ENCODE measurements around the gene STK4. TPM values are rescaled to one million over a fixed set of nuclear protein-coding genes. Genes with fewer than 3 reads are reported as not detected.

STK4 gene
- total RNA-seq, 2 donors from 2014 or later, result 28.9 to 29.9 TPM

DNA sequence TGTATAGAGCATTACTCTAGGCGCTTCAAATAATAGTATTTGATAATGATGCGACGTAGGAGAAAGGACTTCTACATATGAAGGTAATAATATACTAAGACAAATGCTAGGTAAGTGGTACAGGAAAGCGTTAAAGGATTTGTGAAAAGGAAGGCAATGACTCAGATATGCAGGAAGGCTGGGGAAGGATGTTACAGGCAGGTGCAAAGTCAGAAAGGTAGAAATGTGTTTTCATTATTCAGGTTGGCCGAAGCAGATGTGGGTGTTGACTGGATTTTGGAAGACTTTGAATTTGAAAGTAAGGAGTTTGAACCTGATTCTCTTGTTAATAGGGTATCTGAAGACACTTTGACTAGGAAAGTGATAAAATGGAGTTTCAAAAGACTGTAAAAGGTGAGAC is 51.0 kb downstream of the STK4 start:
- H3K4me3 ChIP-seq, result no peak overlapping the region
- H3K9ac ChIP-seq (ENCODE audit: low read depth in 2 of 2, low read length in 2 of 2), result no peak overlapping the region
- intact Hi-C loops (cut with DNase I), result no loop called here
- H3K36me3 ChIP-seq, result no peaks in the 10 kb centered on the region
- no peaks in the 10 kb centered on the region for H3K4me1 ChIP-seq
- TF ChIP-seq, protein P1, sequence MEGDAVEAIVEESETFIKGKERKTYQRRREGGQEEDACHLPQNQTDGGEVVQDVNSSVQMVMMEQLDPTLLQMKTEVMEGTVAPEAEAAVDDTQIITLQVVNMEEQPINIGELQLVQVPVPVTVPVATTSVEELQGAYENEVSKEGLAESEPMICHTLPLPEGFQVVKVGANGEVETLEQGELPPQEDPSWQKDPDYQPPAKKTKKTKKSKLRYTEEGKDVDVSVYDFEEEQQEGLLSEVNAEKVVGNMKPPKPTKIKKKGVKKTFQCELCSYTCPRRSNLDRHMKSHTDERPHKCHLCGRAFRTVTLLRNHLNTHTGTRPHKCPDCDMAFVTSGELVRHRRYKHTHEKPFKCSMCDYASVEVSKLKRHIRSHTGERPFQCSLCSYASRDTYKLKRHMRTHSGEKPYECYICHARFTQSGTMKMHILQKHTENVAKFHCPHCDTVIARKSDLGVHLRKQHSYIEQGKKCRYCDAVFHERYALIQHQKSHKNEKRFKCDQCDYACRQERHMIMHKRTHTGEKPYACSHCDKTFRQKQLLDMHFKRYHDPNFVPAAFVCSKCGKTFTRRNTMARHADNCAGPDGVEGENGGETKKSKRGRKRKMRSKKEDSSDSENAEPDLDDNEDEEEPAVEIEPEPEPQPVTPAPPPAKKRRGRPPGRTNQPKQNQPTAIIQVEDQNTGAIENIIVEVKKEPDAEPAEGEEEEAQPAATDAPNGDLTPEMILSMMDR (IDR thresholded peaks at IDR 0.05), result no peak
- H3K27me3 ChIP-seq, result no peaks in the 10 kb centered on the region
- no peak for DNase-seq
- H3K27ac ChIP-seq, result no peak overlapping the region
- no peaks in the 10 kb centered on the region for H3K9me3 ChIP-seq

DNA sequence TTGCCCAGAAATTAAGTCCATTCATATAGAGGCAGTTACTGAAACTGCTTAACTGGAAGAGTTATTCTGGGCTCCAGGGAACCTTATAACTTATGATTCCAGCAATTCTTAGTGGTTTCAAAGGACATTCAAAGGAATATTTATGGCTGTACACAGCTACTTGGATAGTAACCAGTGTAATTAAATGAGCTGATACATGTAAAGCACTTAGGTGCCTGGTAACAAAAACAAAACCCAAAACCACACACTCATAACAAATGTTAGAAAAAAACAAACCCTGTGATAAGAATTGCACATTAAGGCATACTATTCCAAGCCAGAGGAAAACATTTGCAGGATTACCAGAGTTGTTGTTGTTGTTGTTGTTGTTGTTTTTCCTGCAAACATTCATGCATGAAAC is 51.5 kb downstream of the STK4 start:
- H3K4me1 ChIP-seq, result no peaks in the 10 kb centered on the region
- H3K27ac ChIP-seq, result no peak overlapping the region
- H3K9ac ChIP-seq (ENCODE audit: low read depth in 2 of 2, low read length in 2 of 2), result no peak overlapping the region
- no peak overlapping the region for H3K4me3 ChIP-seq
- no peak for DNase-seq
- H3K9me3 ChIP-seq, result no peaks in the 10 kb centered on the region
- H3K36me3 ChIP-seq, result no peaks in the 10 kb centered on the region
- intact Hi-C loops (cut with DNase I), result no loop called here
- no peaks in the 10 kb centered on the region for H3K27me3 ChIP-seq
- TF ChIP-seq, protein P1 (IDR thresholded peaks at IDR 0.05), result no peak

DNA sequence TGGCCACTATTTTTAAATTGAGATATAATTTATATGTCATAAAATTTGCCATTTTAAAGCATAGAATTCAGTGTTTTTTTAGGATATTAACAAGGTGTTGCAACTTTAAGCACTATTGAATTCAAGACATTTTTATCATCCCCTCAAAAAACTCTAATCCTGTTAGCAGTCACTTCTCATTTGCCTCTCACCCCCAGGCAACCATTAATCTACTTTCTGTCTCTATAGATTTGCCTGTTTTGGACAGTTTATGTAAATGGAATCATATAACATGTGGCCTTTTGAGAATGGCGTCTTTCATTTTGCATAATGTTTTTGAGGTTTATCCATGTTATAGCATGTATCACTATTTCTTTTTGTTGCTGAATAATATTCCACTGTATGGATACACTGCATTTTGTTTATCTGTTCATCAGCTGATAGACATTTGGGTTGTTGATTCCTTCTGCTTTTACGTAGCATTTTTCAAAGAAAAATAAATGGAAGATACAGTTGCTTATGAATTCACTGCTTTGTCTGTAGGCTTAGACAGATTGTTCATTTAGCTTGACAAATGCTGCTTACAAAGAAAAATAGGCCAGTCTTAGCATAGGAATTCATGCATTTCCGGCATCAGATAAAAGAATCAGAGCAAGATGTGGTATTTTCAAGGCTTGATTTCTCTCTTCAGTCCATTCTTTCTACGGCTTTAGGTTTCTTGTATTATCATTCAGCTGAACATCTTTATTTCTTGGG is 52.9 kb downstream of the STK4 start:
- H3K9ac ChIP-seq (ENCODE audit: low read depth in 2 of 2, low read length in 2 of 2), result no peak overlapping the region
- no peak overlapping the region for H3K27ac ChIP-seq
- TF ChIP-seq, protein P1 (IDR thresholded peaks at IDR 0.05), result no peak
- no peaks in the 10 kb centered on the region for H3K36me3 ChIP-seq
- no peaks in the 10 kb centered on the region for H3K27me3 ChIP-seq
- H3K4me1 ChIP-seq, result no peaks in the 10 kb centered on the region
- H3K4me3 ChIP-seq, result no peak overlapping the region
- DNase-seq, result no peak
- intact Hi-C loops (cut with DNase I), result no loop called here
- no peaks in the 10 kb centered on the region for H3K9me3 ChIP-seq

DNA sequence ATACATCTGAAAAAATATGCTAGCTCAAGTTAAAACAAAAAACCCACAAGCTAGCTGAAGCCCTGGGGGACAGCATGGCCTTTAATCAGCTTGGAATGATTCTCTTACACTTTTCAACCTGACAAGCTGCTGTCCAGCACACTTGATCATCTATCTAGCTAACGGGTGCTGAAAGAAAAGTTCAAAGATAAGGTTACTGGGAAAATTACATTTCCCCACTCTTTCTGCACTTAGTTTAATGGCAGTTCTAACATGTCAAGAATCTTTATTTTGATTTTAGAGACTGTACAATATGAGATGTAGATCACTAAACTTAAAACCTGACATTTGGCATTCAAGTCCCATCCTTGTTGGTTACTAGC is 53.4 kb downstream of the STK4 start:
- no peaks in the 10 kb centered on the region for H3K36me3 ChIP-seq
- no peak for DNase-seq

DNA sequence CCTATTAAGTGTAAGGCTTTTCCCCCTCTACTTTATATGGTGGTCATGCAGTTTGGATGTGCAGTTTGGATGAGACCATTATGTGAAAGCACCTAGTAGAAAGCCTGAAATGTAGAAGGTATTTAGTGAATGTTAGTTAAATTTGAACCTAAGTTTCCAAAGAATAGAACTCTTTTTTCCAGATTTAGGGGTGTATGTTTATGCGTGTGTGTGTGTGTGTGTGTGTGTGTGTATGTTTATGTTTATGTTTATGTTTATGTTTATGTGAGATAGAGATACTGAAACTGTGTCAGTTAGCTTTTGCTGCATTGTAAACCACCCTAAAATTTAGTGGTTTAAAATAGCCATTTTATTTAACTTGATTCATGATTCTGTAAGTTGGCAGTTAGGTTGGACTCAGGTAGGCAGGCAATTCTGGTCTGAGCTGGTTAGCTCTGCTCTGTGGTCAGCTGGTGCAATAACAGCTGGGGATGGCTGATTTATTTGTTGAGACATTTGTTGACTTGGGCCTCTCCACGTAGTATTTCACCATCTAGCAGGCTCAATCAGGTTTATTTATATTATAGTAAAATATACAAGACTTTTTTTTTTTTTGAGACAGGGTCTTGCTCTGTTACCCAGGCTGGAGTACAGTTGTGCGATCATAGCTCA is 54.0 kb downstream of the STK4 start:
- TF ChIP-seq, protein P1 (IDR thresholded peaks at IDR 0.05), result no peak
- Histone ChIP-seq H3K4me3 (no peak overlapping the region), H3K27me3 (no peaks in the 10 kb centered on the region), H3K9me3 (no peaks in the 10 kb centered on the region), H3K9ac (ENCODE audit: low read depth in 2 of 2, low read length in 2 of 2) (no peak overlapping the region), H3K36me3 (no peaks in the 10 kb centered on the region), H3K4me1 (no peaks in the 10 kb centered on the region), H3K27ac (no peak overlapping the region)
- intact Hi-C loops (cut with DNase I), result no loop called here
- no peak for DNase-seq

More for the DNA sequence above, 53.4 kb downstream of the STK4 start:
- Histone ChIP-seq H3K27me3 (no peaks in the 10 kb centered on the region), H3K9me3 (no peaks in the 10 kb centered on the region), H3K27ac (no peak overlapping the region), H3K4me1 (no peaks in the 10 kb centered on the region), H3K9ac (ENCODE audit: low read depth in 2 of 2, low read length in 2 of 2) (no peak overlapping the region), H3K4me3 (no peak overlapping the region)
- intact Hi-C loops (cut with DNase I), result no loop called here
- TF ChIP-seq, protein P1 (IDR thresholded peaks at IDR 0.05), result no peak

All from colonic mucosa (tissue), 4 donors.